Stromal cell of bone marrow (primary cell): ENCODE results near the gene PPP1R1C.
A peak's percentile ranks its signal among the peaks of the same experiment; 100 is the strongest.

ENCODE experiments used
- DNase-seq: peaks from one replicate; pipeline ENCODE4 v3.0.0-alpha.2; 2012; ENCODE audit warnings: low read depth

The PPP1R1C gene

DNA sequence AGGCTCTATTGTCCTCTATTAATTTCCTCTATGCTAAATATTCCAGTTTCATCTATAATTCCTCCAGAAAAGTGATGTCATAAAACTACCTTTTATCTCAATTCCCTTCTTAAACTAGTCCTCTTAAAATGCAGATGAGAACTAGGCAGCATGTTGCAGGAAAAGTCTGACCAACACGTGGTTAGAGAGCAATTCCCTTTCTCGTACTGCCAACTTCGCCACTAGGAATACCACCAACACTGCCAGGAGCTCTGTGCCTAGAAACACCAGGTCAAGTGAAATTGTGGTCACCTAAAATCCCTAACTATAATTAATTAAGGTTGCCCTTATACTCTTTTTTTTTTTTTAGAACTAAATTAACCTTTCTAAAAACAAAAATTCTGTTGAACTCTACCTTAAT is 127.7 kb downstream of the PPP1R1C start:
- DNase-seq: no peak

DNA sequence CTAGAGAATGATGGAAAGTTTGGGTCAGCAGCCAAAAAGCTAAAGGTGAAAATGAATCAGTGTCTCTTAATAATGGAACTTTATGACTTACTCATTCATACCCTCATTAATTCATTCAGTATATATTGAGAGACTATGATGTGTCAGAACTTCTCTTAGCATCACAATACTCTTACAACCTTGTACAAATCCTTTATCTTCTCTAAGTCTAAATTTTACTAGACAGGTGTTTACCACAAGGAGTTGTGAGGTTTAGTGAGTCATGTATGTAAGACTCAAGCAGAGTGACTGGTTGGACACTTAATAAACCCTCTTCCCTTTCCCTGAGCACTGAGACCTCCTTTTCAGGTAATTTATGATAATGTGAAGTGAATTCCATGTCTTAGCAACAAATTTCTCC is 129.6 kb downstream of the PPP1R1C start:
- no peak for DNase-seq

DNA sequence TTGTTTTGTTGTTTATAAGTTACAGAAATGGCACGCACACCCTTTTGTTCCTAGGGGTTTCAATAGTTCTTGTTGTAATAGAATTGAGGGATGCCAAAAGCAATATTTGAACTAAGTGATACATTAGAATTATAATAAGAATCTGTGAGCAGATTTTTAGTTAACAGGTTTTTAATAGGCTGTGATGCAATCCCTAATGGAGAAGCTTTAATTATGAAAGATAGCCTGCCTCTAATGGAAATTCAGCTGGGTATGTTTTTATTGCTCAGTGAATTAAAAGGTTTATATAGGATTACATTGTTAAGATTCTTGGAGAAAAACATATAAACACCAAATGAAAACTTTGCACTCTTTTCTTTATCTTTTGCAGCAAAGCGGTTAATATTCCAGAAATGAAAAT is 131.1 kb downstream of the PPP1R1C start:
- DNase-seq: no peak

DNA sequence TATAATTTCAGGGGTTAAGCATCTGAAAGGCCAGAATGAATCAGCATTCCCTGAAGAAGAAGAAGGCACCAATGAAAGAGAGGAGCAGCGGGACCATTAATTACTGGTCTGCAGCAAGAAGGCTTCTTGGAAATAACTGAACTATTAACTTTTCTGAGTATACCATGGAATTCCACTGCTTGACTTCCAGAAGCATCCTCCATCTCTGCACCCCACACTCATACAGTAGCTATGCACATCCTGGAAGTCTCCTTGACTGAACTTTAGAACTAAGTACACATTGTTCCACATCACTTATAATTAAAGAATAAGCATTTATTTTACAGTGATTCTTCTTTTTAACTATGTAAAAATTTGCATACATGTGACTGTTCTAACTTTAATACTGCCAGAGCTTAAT is 131.5 kb downstream of the PPP1R1C start:
- no peak for DNase-seq

DNA sequence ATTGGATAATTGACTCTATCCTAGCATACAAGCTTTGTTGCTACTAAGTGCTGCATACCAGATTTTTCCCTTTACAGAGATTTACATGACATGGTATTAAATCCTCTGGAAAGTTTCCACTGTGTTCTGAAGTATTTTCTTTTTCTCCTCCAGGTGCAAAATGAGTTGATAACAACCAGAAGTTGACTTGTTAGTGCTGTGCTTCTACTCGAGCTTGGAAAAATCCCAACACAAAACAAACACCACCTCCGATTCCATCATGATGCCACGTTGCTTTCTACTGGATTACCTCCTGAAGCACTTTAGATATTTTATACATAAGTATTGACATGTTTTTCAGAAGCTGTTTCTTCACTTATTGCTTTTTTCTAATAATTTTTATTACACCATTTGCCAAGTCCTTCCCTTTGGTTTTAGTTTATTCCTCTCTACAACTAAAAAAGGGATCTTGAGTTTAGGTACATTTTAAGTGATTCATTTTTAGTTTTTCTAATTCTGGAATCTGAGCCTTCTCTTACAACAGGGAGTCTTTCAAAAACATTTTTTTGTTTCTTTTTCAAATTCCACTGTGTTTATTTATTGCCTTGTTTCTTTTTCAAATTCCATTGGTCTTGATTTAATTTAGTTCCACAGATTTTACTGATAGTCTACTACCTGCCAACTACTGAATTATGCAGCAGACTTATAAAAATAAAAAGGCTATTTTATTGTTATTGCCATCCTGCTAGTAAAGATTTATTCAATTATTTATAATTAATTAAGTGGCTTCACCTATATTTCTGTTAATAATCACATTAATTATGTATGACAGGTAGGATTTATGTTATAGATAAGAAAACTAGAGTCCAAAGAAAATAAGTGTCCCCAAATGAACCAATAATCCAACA is 143.4 kb downstream of the PPP1R1C start:
- no peak for DNase-seq

DNA sequence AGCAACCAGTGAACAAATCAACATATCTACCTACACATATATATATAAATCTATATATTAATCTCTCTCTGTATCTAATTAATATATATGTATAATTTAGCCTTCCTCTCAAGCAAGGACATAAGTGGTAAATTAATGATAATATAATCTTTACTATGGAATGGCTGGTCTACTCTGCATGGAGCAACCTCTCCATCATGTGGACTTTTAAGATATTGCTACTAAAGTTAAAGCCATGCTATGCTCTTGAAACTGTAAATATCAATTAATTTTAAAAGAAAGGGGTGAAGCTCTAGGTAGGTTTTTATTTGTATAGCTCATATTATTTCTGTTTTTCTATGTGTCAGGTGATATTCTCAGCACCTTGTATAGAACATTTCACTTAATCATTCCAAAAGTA is 147.0 kb downstream of the PPP1R1C start:
- no peak for DNase-seq

DNA sequence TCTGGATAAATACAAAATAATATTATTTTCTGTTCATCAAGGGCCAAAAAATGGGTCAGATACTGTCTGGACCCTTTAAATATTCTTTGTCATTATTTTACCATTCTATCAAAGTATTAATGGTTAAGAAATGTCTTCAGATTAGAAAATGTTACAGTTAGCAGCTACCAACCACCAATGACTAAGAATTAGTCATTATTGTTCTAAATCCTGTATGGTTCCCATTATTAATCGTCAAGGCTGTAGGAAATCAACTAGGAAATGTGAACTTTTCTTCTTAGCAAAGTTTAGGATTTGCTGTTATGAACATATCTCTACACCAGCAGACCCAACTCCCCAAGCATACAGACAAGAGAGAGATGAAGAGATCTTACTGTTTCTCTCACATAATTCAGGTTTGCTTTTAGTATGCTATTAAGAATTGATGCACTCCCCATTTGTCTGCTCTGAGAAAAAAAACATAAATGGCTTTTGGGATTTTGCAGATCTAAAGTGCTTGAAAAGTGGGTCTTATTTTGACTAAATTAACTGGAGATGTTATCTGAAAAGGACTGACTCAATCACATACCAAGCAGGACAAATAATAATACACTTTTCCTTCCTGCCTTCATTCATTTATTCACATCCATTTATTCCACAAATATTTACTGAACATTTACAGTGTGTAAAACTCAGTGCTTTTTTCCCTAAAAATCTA is 147.7 kb downstream of the PPP1R1C start:
- DNase-seq: no peak

DNA sequence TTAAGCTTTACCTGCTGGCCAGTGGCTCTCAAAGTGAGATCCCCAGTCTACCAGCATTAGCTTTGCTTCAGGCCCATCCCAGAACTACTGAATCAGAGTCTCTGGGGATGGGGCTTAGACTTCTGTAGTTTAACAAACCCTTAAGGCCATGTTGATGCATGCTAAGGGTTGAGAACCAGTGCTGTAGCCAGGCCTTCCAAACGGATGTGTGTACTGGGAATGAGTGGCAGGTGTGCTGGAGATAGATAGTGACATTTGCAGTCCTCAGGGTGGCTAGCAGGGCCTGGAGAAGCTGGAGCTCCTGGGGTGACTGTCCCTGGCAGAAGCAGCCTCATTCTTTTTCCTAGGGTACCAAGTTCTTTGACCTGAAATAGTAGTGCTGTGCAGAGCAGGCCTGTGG is 148.5 kb downstream of the PPP1R1C start:
- no peak for DNase-seq

DNA sequence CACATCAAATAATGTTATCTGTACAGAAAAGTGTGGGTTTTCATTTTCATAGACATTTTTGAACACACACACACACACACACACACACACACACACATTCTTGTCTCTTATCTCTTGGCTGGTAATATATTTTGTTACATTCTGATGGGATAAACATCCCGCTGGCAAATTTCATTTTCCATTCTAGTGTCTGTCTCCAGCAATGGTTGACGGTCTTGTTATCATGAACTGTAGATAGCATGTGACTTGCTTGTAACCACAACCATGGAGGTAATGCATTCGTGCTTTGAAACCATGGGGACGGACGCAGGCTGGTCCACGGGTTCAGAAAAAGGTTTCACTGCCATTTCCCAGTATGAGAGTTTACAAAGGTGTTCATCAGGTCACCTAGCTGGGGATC is 156.4 kb downstream of the PPP1R1C start:
- no peak for DNase-seq

DNA sequence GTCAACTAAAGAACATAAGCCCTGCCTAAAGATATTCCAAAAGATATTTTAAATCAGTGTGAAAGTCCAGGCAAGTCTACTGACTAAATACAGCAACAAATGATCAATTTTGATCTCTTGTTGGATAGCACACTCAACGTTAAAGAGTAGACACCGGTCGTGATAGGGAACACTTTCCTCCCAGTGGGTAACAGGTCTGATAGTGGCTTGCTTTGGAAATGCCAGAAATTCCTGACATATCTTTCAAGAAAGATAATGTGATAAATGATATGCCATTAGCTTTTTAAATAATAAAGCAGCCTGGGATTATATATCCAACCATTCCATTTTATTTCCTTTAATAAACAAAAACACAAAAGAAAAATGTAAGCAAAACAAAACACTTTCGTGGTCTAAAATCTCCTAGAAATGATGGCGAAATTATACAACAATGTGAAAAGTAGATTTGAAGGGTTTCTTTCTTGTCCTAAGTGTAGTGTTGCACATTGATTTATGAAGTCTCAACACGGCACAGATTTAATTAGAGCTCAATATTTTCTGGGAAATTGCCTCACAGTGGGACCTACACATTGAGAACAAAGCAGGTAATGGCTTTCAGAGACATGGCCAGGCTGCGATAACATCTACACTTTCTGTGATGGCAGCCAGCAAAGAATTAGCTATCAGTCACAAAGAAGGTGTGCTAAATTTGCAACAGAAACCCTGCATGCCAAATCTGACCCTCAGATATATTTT is 158.6 kb downstream of the PPP1R1C start:
- no peak for DNase-seq

DNA sequence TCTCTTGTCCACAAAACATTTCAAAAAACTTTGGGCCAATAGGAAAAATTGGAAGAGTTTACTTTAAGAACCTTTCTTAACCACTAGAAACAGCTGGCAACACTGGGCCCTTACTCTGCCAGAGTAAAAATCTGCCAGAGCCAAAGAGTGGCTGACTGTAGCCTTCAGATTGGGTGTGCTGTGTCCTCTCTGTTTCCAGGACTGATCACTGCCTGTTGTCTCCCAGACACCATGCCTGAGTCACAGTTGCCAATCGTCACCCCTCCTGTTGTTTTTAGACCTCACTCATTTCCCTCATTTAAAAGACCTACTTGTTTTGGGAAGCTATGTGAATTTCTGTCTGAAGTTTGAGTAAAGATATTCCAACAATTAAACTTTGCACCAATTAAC is 159.1 kb downstream of the PPP1R1C start:
- peak; percentile 56 for DNase-seq

DNA sequence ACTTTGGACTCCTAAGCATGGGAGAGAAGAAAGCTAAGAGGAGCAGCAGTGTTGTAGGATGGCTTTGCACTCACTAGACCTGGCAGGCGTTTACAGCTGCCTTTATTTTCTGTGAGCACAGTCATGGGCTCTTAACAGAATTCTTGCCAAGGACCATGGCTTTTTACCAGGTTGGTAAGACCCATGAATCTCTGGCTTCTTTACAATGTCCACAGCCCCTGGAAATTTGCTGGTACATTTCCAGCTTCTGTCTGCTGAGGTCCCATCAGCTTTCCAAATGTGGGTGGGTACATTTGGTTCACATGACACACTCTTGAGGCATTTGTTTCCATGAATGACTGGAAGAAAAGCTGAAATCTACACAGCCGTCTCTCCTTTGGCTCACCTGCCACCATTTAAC is 162.7 kb downstream of the PPP1R1C start:
- peak; percentile 45 for DNase-seq

DNA sequence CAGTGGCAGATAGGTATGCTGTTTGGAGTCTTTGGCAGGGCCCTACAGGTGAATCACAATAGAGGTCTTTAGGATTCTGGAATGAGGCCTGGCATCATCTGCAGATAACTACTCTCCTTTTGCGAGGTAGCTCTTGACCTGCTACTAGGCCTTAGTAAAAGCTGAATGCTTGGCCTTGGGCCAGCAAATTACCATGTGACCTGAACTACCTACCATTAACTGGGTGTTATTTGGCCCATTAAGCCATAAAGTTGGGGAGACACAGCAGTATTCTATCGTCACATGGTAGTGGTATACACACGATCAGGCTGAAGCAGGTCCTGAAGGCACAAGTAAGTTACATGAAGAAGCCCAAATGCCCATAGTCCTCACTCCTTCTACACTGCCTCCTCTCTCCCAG is 178.2 kb downstream of the PPP1R1C start:
- DNase-seq: no peak

DNA sequence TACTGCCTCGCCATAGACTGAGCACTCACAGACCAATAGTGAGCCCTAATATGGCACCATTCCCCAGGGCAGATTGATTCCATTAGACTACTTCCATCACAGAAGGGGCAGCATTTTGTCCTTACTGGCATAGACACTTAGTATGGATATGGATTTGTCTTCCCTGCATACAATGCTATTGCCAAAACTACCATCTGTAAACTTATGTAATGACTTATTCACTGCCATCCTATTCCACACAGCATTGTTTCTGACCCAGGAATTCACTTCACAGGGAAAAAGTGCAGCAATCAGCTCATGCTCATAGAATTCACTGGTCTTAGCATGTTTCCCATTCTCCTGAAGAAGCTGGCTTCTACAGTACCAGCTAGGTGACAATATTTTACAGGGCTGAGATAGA is 179.0 kb downstream of the PPP1R1C start:
- DNase-seq: no peak

DNA sequence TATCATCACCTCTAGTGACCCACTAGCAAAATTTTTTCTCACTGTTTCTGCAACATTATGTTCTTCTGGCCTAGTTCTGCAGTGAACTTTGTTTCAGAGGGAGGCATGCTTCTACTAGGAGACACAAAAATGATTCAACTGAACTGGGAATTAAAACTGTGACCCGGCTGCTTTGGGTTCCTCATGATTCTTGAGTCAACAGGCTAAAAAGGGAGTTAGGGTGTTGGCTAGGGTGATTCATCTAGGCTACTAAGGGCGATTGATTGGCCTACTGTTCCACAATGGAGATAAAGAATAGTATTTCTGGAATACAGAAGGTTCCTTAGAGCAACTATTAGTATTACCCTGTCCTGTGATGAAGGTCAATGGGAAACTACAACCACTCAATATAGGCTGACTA is 179.5 kb downstream of the PPP1R1C start:
- peak; percentile 85 for DNase-seq

DNA sequence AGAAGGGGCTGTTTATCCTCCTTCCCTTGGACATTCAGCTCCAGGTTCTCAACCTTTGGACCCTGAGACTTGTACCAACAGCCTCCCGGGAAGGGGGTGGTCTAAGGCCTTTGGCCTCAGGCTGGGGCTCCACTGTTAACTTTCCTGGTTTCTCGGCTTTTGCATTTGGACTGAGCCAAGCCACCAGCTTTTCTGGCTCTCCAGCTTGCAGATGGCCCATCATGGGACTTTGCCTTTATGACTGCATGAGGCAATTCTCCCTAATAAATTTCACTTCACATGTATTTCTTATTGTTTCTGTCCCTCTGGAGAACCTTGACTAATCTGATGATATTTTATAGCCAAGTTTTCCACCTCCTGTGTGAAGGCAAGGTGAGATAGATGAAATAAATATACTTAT is 180.8 kb downstream of the PPP1R1C start:
- no peak for DNase-seq

DNA sequence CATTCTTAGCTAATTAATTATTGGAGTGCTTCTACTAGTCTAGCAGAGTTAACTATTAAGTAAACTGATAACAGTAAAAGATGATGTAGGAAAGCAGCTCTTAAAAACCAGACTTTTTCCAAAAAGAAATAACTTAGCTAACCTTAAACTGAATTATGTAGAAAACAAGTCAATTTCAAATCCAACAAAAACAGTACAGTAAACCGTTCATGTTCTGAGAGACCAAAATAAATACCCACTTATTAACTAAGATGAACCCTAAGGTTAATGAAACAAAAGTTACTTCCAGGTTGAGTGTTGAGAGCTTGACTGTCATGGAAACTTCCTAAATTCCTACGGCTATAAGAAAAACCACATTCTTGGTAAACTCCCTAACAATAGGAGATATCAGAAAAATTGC is 181.2 kb downstream of the PPP1R1C start:
- no peak for DNase-seq
